Astrocyte of the spinal cord (primary cell): ENCODE results near the gene MYBPHL.
A peak's percentile ranks its signal among the peaks of the same experiment; 100 is the strongest.

ENCODE experiments used
- DNase-seq: peaks from one replicate; pipeline ENCODE4 v3.0.0; 2011; ENCODE audit warnings: low read depth, low spot score
- H3K4me3 ChIP-seq: 2 replicates; pipeline ENCODE4 v1.5.1; 2011; ENCODE audit warnings: low read depth, mild to moderate bottlenecking, low read length, moderate library complexity
- in situ Hi-C: cut with HindIII; loops from 2 replicates; pipeline ENCODE4 v1.10.0; 2017; ENCODE audit warnings: low sequenced_read_pairs
- TF ChIP-seq, protein P1 (sequence below): IDR thresholded peaks from 2 replicates; pipeline ENCODE4 v1.5.1; 2012; ENCODE audit warnings: low read depth, mild to moderate bottlenecking, low read length, inconsistent platforms

MYBPHL gene

DNA sequence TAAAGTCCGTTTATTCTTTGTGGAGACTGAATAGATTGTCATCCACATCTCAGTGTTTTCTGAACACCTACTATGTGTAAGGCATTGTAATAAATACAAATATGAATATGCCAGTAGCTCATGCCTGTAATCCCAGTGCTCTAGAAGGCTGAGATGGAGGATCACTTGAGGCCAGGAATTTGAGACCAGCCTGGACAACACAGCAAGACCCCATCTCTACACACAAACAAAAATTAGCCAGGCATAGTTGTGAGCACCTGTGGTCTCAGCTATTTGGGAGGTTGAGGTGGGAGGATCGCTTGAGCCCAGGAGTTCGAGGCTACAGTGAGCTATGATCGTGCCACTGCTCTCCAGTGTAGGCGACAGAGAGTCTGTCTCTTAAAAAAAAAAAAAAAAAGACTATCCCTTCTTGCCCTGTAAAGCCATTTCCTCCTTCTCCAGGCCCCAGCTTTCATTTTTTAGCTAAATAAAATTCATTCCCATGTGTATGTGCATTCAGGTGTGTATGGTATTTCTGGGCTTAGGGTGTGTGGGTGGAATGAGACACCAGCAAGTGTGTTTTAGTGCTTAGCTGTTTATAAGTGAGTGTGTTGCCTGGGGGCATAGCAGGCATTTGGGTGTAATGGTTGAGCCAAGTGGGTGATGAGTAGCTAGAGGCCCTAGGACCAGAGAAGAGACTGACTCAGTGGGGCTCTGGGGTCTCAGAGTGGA lies 49.7 kb downstream of the MYBPHL start:
- TF ChIP-seq, protein P1, sequence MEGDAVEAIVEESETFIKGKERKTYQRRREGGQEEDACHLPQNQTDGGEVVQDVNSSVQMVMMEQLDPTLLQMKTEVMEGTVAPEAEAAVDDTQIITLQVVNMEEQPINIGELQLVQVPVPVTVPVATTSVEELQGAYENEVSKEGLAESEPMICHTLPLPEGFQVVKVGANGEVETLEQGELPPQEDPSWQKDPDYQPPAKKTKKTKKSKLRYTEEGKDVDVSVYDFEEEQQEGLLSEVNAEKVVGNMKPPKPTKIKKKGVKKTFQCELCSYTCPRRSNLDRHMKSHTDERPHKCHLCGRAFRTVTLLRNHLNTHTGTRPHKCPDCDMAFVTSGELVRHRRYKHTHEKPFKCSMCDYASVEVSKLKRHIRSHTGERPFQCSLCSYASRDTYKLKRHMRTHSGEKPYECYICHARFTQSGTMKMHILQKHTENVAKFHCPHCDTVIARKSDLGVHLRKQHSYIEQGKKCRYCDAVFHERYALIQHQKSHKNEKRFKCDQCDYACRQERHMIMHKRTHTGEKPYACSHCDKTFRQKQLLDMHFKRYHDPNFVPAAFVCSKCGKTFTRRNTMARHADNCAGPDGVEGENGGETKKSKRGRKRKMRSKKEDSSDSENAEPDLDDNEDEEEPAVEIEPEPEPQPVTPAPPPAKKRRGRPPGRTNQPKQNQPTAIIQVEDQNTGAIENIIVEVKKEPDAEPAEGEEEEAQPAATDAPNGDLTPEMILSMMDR: no peak
- no peak for DNase-seq
- in situ Hi-C loops: no loop called here
- H3K4me3 ChIP-seq: no peak overlapping the region

DNA sequence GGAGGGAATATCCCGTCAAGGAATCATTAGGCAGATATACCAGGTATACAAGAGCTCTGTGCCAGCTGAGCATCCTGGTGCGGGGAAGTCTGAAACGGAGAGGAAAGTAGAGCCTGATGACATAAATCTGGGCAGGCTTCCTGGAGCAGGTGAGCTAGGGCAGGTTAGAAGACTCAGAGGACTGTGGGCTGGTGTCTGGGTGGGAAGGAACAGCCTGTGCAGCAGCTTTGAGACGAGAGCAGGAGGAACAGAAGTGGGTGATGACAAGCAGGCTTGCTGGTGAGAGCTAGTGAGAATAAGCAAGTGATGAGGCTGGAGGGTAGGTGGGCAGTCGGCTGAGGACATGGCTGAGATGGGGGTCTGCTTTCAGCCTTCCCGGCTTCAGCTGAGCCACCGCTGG lies 50.7 kb downstream of the MYBPHL start:
- in situ Hi-C loops: no loop called here
- H3K4me3 ChIP-seq: no peak overlapping the region
- no peak for DNase-seq
- TF ChIP-seq, protein P1: no peak

DNA sequence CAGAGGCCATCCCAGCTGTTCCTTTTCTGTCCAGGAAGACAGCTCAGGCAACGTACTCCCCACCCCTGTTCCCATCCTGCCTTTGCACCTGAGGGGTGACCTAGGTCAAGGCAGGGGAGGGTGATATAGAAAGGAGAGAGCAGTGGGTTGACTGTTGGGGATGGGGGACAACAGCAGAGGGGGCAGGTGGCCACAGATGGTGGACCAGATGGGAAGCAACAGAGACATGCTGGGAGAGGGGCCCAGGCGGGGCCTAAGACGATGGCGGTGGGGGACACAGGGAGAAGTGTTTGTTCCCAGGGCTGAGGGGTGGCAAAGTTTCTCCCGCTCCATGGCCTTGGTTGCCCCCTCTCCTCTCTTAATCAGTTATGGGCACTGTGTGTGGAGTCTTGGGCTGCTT lies 51.1 kb downstream of the MYBPHL start:
- H3K4me3 ChIP-seq: no peak overlapping the region
- no peak for DNase-seq
- TF ChIP-seq, protein P1: no peak
- in situ Hi-C loops: no loop called here

DNA sequence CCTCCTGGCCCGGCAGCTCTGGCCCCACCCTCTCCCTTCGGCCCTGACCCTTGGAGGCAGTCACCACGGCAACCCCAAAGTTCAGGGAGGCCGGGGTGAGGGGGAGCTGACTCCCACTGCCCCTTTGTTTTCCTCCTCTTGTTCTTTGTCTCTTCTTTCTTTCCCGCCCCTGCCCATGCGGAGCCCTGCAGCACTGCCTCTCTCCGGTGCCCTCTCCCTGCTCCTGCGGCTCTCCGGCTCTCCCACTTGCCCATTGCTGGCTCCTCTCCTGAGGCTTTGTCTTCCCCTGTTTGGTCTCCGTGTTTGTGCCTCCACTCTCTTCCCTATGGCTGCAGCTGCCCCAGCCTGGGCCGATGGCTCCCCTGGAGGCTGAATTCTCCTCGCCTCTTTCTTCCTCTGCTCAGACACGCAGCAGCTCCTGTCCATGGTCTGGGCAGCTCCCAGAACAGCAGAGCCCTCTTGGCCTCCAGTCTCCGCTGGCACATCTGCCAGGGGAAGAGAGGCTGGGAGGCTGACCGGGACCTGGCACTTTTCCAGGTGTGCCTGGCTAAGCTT lies 51.6 kb downstream of the MYBPHL start:
- TF ChIP-seq, protein P1: peak; percentile 45
- in situ Hi-C loops: no loop called here
- H3K4me3 ChIP-seq: no peak overlapping the region
- DNase-seq: no peak

DNA sequence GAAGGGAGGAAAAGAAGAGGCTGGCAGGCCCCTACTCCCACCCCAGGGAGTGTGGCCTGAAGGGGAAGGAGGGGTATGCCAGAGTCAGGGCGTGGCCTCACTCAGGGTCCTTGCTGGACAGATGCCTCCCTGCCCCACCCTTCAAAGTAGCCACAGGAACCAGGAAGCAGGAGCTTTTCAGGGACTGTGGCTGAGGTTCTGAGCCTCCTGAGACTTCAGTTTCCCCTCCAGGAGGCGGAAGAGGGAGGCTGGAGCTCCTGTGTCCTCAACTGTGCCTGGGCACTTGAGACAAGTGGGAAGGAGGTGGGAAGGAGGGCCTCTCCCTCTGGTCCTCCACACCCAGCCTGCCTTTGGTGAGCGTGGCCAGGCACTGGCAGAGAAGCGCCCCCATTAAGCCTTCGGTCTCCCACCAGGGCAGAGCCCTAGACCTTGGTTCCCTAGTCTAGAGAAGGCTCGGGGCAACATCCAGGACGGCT lies 52.2 kb downstream of the MYBPHL start:
- TF ChIP-seq, protein P1: peak; percentile 7
- no peak overlapping the region for H3K4me3 ChIP-seq
- in situ Hi-C loops: no loop called here
- DNase-seq: no peak

DNA sequence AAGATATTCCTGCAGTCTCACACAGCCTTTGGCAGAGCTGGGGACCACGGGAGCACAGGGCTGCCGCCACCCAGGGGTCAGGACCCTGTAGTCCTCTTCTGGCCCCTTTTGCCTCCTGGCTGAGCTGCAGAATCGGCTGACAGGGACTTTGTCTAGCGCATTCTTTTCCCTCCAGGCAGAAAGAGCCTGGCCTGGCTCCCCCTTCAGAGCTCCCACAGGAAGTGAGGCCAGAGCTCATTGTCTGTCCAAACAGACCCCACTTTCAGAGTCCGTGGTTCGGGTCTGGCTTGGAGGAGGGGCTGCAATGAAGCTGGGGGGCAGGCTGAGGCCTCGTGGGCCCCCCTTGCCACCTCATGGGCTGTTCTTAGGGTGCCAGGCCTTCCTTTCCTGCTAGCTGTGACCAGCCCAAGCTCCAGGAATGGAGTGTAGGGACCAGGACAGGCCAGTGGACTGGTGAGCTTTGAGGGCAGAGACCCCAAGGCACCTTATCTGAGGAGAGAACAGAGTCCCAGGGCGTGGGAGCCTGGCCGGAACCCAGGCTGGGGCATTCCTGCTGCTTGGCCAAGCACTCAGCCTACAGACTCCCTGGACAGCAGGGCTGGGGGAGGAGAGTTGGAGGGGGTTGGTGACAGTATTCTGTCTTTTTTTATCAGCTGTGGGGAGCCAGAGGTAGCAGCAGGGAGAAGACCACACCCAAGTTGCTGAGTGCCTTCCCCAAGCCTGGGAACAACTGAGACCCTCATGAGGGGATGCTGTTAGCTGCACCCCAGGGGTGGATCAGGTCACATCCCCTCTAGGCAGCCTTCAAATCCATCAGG lies 52.8 kb downstream of the MYBPHL start:
- TF ChIP-seq, protein P1: no peak
- no peak overlapping the region for H3K4me3 ChIP-seq
- no peak for DNase-seq
- in situ Hi-C loops: no loop called here
